Lower leg skin (tissue), 3 donors: ENCODE results near the gene BMP10.

Source experiments
- POLR2A ChIP-seq, 2 donors: fragments of 450-650 bp; IDR thresholded peaks; one replicate each; pipeline ENCODE4 v1.6.1; 2016 to 2017; ENCODE audit warnings: antibody characterized with exemption in 2 of 2, mild to moderate bottlenecking in 1 of 2, moderate library complexity in 1 of 2
- TF ChIP-seq, protein P1 (sequence below), 3 donors: fragments of 450-650 bp; IDR thresholded peaks; one replicate each; pipeline ENCODE4 v1.5.1; 2016; ENCODE audit warnings: antibody characterized with exemption in 3 of 3, mild to moderate bottlenecking in 3 of 3, moderate library complexity in 2 of 3

DNA sequence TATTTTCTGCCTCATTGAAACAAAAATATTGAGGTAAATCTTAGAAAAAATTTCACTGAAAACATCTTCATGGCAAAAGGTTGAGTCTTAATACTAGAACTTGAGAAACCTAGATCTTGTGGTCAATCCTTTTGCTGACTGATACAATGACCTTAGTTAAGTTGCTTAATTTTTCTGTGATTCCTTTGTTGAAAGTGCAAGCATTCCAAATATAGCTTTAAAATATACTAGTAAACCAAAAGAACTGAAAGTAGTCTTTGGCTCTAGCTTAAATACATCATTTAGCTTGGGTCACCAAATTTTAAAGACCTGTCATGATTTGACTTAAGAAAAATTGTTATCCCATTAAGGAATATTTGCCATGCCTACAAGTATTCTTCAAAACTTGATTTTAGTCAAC lies 16.7 kb downstream of the BMP10 start:
- TF ChIP-seq, protein P1, sequence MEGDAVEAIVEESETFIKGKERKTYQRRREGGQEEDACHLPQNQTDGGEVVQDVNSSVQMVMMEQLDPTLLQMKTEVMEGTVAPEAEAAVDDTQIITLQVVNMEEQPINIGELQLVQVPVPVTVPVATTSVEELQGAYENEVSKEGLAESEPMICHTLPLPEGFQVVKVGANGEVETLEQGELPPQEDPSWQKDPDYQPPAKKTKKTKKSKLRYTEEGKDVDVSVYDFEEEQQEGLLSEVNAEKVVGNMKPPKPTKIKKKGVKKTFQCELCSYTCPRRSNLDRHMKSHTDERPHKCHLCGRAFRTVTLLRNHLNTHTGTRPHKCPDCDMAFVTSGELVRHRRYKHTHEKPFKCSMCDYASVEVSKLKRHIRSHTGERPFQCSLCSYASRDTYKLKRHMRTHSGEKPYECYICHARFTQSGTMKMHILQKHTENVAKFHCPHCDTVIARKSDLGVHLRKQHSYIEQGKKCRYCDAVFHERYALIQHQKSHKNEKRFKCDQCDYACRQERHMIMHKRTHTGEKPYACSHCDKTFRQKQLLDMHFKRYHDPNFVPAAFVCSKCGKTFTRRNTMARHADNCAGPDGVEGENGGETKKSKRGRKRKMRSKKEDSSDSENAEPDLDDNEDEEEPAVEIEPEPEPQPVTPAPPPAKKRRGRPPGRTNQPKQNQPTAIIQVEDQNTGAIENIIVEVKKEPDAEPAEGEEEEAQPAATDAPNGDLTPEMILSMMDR (IDR thresholded peaks at IDR 0.05): no peak
- no peak for TF ChIP-seq POLR2A (IDR thresholded peaks at IDR 0.05)
